Astrocyte (in vitro differentiated cells and primary cell): ENCODE results near the gene COL6A1. TPM values are rescaled to one million over a fixed set of nuclear protein-coding genes. Genes with fewer than 3 reads are reported as not detected.

Experiments used
- DNase-seq: peaks from one replicate; pipeline ENCODE4 v3.0.0-alpha.2; 2010; ENCODE audit warnings: low read depth
- FAIRE-seq: peaks from 2 replicates; lab custom pipeline; 2011; peaks lifted over from hg19 to GRCh38; lab: Jason Lieb, UNC
- H2AFZ ChIP-seq: 2 replicates; pipeline ENCODE4 v1.6.0; 2012; ENCODE audit warnings: low read depth, low read length, inconsistent platforms
- H3K27ac ChIP-seq: 2 replicates; pipeline ENCODE4 v1.5.1; 2011; ENCODE audit warnings: low read depth, low read length, inconsistent platforms
- H3K27me3 ChIP-seq: 2 replicates; pipeline ENCODE4 v1.6.0; 2011; ENCODE audit warnings: low read length, inconsistent platforms; ENCODE audit not compliant: insufficient read depth
- H3K36me3 ChIP-seq: 2 replicates; pipeline ENCODE4 v1.5.1; 2011; ENCODE audit warnings: low read length, inconsistent platforms; ENCODE audit not compliant: insufficient read depth
- H3K4me1 ChIP-seq: 2 replicates; pipeline ENCODE4 v1.5.1; 2011; ENCODE audit warnings: low read length, inconsistent platforms; ENCODE audit not compliant: insufficient read depth
- H3K4me2 ChIP-seq: 2 replicates; pipeline ENCODE4 v1.6.0; 2012; ENCODE audit warnings: low read length, inconsistent platforms
- H3K4me3 ChIP-seq: 2 replicates; pipeline ENCODE4 v1.5.1; 2011; ENCODE audit warnings: low read depth, mild to moderate bottlenecking, low read length, inconsistent platforms; ENCODE audit not compliant: insufficient read depth
- H3K79me2 ChIP-seq: 2 replicates; pipeline ENCODE4 v1.6.0; 2012; ENCODE audit warnings: mild to moderate bottlenecking, low read length, inconsistent platforms; ENCODE audit not compliant: insufficient read depth
- H3K9ac ChIP-seq: 2 replicates; pipeline ENCODE4 v1.6.0; 2012; ENCODE audit warnings: mild to moderate bottlenecking, low read length, inconsistent platforms
- H3K9me3 ChIP-seq: 2 replicates; pipeline ENCODE4 v1.5.1; 2012; ENCODE audit warnings: low read depth, mild to moderate bottlenecking, low read length, inconsistent platforms; ENCODE audit not compliant: insufficient read depth
- H4K20me1 ChIP-seq: 2 replicates; pipeline ENCODE4 v1.6.0; 2012; ENCODE audit warnings: low read length, inconsistent platforms; ENCODE audit not compliant: insufficient read depth
- H3K27ac Mint-ChIP-seq: one replicate; pipeline ENCODE4 v1.8.0; 2021; ENCODE audit warnings: mild to moderate bottlenecking, mixed read lengths; ENCODE audit not compliant: unreplicated experiment
- H3K27me3 Mint-ChIP-seq: one replicate; pipeline ENCODE4 v1.8.0; 2021; ENCODE audit warnings: low read depth, mixed read lengths; ENCODE audit not compliant: unreplicated experiment
- H3K36me3 Mint-ChIP-seq: one replicate; pipeline ENCODE4 v1.8.0; 2021; ENCODE audit warnings: low read depth, mixed read lengths; ENCODE audit not compliant: unreplicated experiment
- H3K4me1 Mint-ChIP-seq: one replicate; pipeline ENCODE4 v1.8.0; 2021; ENCODE audit warnings: low read depth, mixed read lengths; ENCODE audit not compliant: unreplicated experiment
- H3K4me3 Mint-ChIP-seq: one replicate; pipeline ENCODE4 v1.8.0; 2021; ENCODE audit warnings: mild to moderate bottlenecking, moderate library complexity, mixed read lengths; ENCODE audit not compliant: unreplicated experiment
- H3K9me3 Mint-ChIP-seq: one replicate; pipeline ENCODE4 v1.8.0; 2021; ENCODE audit warnings: mild to moderate bottlenecking, mixed read lengths; ENCODE audit not compliant: unreplicated experiment
- EZH2 ChIP-seq: IDR thresholded peaks from 2 replicates; pipeline ENCODE4 v1.6.1; 2012; ENCODE audit warnings: mild to moderate bottlenecking, low read length, inconsistent platforms; ENCODE audit not compliant: insufficient read depth
- total RNA-seq: library from RNA; stranded (reverse); gene quantifications from 2 replicates; pipeline ENCODE4 v1.2.1, GENCODE V29; 2021
- TF ChIP-seq, protein P1 (sequence below): IDR thresholded peaks from 2 replicates; pipeline ENCODE4 v1.5.1; 2011; ENCODE audit warnings: low read depth, mild to moderate bottlenecking, inconsistent platforms, low read length, moderate library complexity; ENCODE audit not compliant: insufficient read depth

COL6A1 gene
- total RNA-seq, 1 donor from 2014 or later = 131 TPM

DNA sequence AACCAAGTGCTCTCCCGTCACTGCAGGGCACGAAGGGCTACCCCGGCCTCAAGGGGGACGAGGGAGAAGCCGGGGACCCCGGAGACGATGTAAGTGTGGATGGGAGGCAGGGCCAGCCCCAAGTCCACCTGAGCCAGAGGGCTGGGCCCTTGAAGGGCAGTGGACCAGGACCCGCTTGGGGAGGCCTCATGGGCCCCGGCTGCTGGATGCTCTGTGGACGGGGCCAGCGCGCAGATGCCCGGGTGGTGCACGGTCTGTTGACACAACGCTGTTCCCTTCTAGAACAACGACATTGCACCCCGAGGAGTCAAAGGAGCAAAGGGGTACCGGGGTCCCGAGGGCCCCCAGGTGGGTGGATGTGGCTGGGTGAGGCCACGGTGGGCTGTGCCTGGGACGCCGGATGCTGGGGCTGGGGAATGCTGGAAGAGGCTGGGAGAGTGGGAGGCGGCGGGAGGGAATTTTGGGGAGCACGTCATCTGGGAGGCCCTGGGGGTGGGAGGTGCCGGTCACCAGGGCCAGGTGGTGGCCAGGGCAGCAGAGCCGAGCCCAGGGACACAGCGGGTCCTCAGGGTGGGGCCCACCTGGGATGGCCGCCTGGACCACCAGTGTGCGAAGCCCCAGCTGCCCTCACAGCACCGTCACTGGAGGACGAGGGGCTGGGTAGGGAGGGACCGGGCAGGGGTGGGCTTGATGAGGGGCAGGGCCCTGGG lies 17.5 kb downstream of the COL6A1 start:
- no peak for FAIRE-seq
- Mint-ChIP-seq H3K27me3 (no peaks in the 10 kb centered on the region), H3K27ac (no peak overlapping the region), H3K9me3 (no peaks in the 10 kb centered on the region), H3K4me1 (no peaks in the 10 kb centered on the region), H3K4me3 (no peak overlapping the region), H3K36me3 (peaks cover 3% of the 10 kb centered on the region)
- Histone ChIP-seq H3K79me2 (peaks cover 31% of the 10 kb centered on the region), H3K27ac (no peak overlapping the region), H3K9ac (no peak overlapping the region), H3K4me2 (no peak overlapping the region), H3K4me3 (no peak overlapping the region), H3K9me3 (no peaks in the 10 kb centered on the region), H3K4me1 (peaks cover 7% of the 10 kb centered on the region), H4K20me1 (peaks cover 45% of the 10 kb centered on the region), H2AFZ (no peak overlapping the region), H3K27me3 (no peaks in the 10 kb centered on the region), H3K36me3 (peaks cover 21% of the 10 kb centered on the region)
- DNase-seq = no peak
- TF ChIP-seq, protein P1, sequence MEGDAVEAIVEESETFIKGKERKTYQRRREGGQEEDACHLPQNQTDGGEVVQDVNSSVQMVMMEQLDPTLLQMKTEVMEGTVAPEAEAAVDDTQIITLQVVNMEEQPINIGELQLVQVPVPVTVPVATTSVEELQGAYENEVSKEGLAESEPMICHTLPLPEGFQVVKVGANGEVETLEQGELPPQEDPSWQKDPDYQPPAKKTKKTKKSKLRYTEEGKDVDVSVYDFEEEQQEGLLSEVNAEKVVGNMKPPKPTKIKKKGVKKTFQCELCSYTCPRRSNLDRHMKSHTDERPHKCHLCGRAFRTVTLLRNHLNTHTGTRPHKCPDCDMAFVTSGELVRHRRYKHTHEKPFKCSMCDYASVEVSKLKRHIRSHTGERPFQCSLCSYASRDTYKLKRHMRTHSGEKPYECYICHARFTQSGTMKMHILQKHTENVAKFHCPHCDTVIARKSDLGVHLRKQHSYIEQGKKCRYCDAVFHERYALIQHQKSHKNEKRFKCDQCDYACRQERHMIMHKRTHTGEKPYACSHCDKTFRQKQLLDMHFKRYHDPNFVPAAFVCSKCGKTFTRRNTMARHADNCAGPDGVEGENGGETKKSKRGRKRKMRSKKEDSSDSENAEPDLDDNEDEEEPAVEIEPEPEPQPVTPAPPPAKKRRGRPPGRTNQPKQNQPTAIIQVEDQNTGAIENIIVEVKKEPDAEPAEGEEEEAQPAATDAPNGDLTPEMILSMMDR = no peak
- TF ChIP-seq EZH2 = no peak

DNA sequence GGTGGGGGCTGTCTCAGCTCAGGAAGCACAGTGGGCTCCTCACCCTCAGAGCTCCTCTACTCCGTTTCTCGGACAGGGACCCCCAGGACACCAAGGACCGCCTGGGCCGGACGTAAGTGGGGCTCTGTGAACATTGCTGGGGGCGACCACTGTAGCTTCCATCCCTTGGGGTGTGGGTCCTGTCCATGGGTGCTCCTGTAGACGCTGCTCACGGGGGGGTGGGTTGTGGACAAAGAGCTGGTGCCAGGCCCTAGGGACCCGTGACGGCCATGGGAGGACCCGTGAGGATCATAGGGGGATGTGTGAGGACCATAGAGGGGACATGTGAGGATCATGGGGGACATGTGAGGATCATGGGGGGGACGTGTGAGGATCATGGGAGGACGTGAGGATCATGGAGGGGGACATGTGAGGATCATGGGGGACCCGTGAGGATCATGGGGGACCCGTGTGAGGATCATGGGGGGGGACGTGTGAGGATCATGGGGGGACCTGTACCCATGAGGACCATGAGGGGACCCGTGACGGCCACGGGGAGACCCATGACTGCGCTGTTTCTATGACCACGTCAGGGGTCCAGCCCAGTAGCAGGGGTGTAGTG lies 18.1 kb downstream of the COL6A1 start:
- peaks cover 18% of the 10 kb centered on the region for H3K36me3 ChIP-seq
- H3K9me3 Mint-ChIP-seq = no peaks in the 10 kb centered on the region

More for the DNA sequence above, 18.1 kb downstream of the COL6A1 start:
- Histone ChIP-seq H2AFZ (no peak overlapping the region), H3K9ac (no peak overlapping the region), H3K4me3 (no peak overlapping the region), H3K4me1 (peaks cover 5% of the 10 kb centered on the region), H3K4me2 (no peak overlapping the region), H3K27me3 (no peaks in the 10 kb centered on the region), H3K79me2 (peaks cover 25% of the 10 kb centered on the region), H3K9me3 (no peaks in the 10 kb centered on the region), H3K27ac (no peak overlapping the region), H4K20me1 (peaks cover 43% of the 10 kb centered on the region)
- H3K27me3 Mint-ChIP-seq = no peaks in the 10 kb centered on the region
- H3K27ac Mint-ChIP-seq = no peak overlapping the region
- no peak for FAIRE-seq
- DNase-seq = no peak
- no peak for TF ChIP-seq EZH2
- TF ChIP-seq, protein P1 = no peak
- no peak overlapping the region for H3K4me3 Mint-ChIP-seq
- H3K4me1 Mint-ChIP-seq = no peaks in the 10 kb centered on the region
- peaks cover 5% of the 10 kb centered on the region for H3K36me3 Mint-ChIP-seq
